HG03354 (cell line): Measurements from ENCODE around the gene NIPSNAP2.
"Not testable (repeated sequence)": the region's sequence is repeated elsewhere in the genome, so short reads cannot be mapped to it uniquely, and the experiment has no call there.

ENCODE experiments used
- ATAC-seq: cut with Tn5 transposase; IDR thresholded peaks from one replicate; pipeline ENCODE4 v1.9.1; 2021; ENCODE audit warnings: mild to moderate bottlenecking; ENCODE audit not compliant: unreplicated experiment, poor library complexity, severe bottlenecking

Gene NIPSNAP2

DNA sequence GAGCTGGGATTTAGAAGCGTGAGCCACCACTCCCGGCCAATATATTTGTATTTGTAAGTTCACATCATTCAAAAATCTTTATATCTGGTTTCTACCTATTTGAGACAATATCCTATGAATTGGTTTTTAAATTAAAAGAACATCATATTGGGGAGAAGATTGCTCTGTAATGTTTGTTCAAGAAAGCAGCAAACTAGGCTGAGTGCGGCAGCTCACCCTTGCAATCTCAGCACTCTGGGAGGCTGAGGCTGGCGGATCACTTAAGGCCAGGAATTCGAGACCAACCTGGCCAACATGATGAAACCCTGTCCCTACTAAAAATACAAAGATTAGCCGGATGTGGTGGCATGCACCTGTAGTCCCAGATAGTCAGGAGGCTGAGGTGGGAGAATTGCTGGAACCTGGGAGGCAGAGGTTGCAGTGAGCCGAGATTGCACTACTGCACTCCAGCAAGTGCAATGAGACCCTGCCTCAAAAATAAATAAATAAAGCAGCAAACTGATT, 9.4 kb downstream of the NIPSNAP2 start:
- ATAC-seq = no peak

DNA sequence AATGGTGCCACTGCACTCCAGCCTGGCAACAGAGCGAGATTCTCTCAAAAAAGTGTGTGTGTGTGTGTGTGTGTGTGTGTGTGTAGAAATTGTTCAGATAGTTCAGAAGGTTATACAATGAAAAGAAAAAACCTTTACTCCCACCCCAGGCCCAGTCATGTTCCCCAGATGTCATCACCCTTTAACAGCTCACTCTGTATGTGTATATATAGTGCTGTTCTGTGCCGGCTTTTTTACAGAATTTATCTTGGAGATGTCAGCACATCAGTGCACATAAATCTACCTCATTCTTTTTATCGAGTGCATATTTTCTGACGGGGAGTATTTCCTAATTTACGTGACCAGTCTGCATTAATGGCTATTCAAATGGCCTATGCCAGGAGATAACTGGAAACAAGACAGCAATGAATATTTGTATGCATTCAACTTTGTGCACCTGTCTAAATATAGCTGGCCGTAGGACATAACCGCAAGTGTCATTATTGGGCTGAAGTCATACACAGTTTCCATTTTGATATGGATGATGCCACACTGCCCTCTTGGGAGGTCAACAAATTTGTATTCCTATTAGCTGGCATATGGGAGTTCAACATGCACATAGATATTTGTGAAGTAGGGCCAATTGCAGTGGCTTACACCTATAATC, 11.7 kb downstream of the NIPSNAP2 start:
- ATAC-seq = no peak

DNA sequence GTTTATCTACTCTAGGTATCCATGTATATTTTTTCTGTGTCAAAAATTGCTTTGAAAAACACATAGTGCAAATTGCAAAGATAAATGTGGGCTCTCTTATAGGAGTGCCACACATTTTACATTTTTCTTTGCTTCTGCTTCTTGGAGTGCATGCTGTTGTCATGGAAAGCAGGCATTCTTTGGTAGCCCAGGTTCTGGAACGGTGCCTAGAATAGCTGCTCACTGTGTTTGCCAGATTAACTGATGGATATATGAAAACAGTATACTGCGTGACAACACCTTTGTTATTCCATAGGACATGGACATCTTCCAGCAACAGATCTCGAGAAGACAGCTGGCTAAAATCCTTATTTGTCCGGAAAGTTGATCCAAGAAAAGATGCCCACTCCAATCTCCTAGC, 13.4 kb downstream of the NIPSNAP2 start:
- ATAC-seq = no peak

DNA sequence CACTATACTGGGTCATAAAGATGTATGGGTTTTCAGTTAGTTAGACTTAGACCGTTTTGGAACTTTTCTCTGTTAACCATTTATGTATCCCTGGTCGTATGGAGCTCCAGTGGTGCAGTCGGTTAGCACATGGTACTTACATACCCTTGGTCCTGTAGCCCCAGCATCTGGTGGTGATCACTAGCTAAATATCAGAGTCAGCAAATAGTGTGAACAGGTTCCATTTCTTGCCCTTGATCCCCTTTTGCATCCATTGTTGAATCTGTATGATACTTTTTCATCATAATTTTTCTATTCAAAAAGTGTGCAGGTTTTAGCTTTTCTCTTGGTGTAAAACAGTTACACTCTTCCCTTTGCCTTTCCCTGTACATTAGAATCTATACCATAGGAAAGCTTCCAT, 15.9 kb downstream of the NIPSNAP2 start:
- no peak for ATAC-seq

DNA sequence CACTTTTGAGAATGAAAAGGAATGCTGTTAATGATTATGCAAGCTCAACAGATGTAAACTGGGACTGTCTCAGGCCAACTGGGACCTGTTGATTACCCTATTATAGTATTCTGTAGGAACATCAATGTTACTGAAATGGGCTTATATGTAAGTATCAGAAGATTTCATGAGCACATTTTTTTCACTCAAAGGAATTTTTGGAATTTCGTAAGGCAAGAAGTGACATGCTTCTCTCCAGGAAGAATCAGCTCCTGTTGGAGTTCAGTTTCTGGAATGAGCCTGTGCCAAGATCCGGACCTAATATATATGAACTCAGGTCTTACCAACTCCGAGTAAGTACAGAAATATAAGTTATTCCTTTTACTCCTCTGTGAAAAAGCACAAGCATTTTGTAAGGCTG, 19.2 kb downstream of the NIPSNAP2 start:
- ATAC-seq = no peak

DNA sequence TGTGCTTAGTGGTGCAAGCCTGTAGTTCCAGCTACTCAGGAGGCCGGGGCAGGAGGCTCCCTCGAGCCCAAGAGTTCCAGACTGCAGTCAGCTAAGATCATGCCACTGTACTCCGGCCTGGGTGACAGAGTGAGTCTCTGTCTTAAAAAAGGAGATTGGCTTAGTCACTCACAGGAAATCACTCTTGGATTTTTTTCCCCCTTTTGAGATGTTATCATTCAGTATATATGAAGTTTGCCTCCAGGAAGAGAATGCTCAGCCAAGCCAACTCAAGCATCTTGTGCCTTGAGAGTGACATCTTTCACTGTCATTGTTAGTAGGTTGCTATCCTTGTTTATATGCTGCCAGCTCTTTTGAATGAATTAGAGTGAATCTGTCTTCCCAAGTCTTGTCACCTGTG, 28.0 kb downstream of the NIPSNAP2 start:
- no peak for ATAC-seq

DNA sequence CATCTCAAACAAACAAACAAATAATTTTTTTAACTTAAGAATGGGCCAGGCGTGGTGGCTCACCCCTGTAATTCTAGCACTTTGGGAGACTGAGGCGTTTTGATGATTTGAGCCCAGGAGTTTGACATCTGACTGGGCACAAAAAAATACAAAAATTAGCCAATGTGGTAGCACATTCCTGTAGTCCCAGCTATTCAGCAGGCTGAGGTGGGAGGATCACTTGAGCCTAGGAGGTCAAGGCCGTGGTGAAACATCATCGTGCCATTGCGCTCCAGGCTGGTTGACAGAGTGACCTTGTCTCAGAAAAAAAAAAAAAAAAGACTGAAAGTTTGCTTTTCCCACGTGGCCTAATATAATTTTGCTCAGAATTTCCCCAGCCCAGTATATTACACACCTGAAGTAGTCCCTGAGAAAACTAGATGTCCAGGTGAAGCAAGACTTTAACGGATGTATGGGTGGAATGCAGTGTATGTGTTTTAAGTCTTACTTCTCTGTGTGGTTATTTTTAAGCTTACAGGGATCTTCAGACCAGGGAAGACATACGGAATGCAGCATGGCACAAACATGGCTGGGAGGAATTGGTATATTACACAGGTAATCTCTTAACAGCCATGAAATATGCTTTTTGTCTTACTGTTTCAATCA, 32.6 kb downstream of the NIPSNAP2 start:
- ATAC-seq = no peak

DNA sequence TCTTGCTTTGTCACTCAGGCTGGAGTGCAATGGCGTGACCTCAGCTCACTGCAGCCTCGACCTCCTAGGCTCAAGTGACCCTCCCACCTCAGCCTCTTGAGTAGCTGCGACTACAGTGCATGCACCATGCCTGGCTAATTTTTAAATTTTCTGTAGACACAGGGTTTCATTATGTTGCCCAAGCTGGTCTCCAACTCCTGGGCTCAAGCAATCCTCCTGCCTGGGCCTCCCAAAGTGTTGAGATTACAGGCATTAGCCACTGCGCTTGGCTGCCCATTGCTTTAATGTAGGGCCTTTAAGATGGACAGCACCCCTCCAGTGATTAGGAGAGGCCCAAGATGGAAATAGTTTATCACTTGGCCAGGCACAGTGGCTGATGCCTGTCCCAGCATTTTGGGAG, 39.4 kb downstream of the NIPSNAP2 start:
- no peak for ATAC-seq

DNA sequence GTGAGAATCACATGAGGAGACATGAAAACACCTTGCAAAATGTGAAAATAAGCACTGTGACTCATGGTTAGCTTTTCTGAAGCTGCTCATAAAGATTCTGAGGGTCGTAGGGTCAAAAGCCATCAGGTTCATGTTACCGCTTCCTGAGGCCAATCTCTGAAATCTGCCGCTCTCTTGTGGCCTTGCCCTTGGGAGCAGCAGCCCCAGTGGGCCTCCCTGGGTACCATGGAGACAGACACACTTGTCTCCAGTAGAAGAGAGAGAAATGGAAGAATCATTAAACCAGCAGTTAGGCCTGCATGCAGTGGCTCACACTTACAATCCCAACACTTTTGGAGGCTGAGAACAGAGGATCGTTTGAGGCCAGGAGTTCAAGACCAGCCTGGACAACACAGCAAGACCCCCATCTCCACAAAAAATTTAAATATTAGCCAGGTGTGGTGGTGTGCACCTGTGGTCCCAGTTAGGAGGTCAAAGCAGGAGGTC, 42.8 kb downstream of the NIPSNAP2 start:
- no peak for ATAC-seq

DNA sequence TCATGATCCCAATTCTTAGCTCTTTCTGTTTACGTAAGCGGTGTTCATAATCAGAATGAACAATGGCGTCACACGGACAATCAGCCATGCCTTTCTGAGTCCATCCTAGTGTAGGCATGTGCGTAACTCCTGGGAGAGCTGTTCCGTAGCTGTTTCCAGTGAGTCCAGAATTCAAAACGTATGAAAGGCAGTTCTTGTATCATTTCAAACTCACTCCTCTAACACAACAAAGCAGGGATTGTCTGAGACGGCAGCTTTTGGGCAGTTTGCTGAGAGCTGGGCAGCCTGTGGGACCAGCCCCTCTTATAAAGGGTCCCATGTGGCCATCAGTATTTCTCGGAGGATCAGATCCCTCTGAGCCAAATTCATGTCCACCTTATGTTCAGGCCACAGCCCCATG, 43.5 kb downstream of the NIPSNAP2 start:
- no peak for ATAC-seq

DNA sequence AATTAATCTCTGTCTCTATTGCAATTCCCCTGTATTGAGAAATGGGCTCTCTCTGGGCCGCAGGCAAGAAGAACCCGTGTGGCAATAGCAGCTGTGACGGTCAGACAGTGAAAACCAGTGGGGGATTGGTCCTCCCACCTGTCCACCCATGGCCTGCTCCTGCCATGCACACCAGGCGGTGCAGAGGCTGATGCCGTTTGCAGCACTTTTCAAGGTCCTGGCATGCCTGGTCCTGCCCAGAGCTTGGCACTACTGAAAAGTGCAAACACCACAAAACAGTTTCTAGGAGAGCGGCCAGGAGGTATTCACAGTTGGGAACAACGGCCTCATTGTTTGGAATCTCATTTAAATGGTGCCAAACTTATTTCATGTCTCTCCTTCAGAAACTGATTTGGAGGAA, 45.3 kb downstream of the NIPSNAP2 start:
- no peak for ATAC-seq

DNA sequence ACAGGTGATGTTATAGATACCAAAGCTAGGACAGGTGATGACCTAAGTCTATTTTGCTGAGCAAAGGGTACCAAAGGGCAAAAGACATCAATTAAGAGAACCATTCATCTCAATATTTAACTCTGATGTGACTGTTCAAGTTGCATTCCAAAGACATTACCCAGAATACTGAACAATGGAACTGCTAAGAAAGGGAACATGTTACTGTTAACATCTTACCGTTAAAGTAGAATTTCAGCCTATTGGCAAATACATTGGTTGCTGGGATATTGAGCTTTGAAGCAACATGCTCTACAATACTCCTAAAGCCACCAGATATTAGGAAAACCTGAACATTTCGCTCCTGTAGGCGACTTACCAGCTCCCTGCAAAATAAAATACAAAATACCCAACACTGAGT, 52.6 kb downstream of the NIPSNAP2 start:
- not testable (repeated sequence) for ATAC-seq

DNA sequence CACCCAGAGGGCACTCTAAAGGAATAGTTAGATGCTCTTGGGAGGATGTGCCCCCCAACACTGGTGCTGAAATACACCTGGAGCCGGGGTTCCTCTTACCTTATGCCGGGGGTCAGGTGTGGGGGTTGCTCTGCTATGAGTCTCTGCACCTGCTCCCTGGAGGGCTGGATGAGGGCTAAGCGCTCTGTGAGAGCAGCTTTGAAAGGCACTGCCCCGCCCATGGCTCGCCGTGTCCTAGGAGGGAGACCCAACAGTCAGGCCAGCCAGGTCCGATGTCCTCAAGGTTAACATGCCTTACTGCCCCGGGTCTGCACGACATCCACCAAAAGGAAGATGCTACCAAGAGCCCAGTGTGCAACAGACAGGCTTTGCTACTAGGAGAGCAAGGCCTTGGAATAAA, 55.1 kb downstream of the NIPSNAP2 start:
- no peak for ATAC-seq

DNA sequence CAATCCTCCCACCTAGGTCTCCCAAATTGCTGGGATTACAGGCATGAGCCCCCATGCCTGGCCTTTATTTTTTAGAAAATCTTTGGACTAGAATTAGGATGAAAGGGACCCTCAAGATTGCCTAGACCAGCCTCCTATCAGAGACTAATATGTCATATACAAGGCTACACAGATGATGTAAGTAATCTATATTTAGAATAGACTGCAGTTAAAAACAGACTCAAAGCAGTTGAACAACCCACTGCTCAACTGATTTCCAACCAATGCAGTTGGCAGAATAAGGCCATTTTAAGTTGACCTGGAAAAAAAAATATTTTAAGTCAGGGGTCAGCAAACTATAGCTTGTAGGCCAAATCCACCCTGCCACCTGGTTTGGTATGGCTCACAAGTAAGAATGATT, 59.1 kb downstream of the NIPSNAP2 start:
- ATAC-seq = no peak

DNA sequence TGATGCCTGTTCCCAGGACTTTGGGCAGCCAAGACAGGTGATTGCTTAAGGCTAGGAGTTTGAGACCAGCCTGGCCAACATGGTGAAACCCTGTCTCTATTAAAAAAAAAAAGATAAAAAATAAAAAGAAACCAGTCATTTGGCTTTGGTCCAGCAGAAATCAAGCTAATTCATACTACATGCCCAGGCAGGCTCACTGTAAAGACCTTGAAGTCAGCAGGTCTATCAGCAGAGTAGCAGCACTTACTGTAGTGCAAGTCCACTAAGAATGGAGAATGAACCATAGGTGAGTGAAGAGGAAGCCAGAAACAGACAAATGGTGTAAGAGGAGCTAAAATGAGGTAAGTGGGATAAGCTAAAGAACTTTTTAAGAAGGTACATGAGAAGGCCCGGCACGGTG, 62.2 kb downstream of the NIPSNAP2 start:
- ATAC-seq = no peak

DNA sequence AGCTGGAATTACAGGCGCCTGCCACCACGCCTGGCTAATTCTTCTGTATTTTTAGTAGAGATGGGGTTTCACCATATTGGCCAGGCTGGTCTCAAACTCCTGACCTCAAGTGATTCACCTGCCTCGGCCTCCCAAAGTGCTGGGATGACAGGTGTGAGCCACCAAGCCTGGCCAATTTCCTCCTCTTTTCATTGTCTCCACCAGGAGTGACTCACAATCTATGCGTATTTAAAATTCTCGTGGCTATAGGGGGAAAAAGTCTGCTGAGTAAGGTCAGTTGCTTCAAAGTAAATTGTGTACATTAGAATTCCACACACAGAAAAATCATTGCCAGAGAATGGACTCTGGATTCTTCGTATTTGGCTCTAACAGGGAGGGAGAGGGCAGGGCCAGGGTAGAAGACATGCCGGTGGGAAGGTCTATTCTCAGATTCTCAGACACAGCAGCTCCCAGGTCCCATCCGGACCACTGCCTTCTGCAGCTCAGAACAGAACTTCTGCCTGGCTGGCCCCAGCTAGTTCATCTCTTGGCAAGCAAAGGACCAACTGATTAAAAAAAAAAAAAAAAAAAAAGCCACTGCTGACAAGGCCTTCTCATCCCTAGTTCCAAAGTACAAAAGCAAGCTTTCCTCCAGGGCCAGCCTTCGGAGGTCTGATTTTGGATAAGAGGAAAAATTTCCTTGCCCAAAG, 64.7 kb downstream of the NIPSNAP2 start:
- ATAC-seq = no peak

DNA sequence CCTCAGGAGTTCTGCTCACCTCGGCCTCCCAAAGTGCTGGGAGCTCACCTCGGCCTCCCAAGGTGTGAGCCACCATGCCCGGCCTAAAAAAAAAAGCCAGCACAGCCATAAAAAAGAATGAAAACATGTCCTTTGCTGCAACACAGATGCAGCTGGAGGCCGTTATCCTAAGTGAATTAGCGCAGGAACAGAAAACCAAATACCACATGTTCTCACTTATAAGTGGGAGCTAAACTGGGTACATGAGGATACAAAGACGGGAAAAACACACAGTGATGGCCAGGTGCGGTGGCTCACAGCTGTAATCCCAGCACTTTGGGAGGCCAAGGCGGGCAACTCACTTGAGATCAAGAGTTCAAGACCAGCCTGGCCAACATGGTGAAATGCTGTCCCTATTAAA, 66.0 kb downstream of the NIPSNAP2 start:
- no peak for ATAC-seq

DNA sequence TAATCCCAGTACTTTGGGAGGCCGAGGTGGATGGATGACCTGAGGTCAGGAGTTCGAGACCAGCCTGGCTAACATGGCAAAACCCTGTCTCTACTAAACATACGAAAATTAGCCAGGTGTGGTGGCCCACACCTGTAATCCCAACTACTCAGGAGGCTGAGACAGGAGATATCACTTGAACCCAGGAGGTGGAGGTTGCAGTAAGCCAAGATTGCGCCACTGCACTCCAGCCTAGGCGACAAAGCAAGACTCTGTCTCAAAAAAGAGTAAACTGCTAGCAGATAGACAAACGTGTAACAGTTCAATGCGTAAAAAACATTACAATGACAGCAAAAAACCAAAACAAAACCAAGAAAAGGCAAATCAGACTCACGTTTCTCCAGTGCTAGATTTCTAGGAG, 67.2 kb downstream of the NIPSNAP2 start:
- not testable (repeated sequence) for ATAC-seq

DNA sequence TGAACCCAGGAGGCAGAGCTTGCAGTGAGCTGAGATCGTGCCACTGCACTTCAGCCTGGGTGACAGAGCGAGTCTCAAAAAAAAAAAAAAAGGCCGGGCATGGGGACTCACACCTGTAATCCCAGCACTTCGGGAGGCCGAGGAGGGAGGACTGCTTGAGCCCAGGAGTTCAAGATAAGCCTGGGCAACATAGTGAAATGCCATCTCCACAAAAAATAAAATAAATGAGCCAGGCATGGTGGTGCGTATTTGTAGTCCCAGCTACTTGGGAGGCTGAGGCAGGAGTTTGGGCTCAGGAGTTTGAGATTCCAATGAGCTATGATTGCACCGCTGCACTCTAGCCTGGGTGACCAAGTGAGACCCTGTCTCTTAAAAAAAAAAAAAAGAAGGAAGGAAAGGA, 68.2 kb downstream of the NIPSNAP2 start:
- ATAC-seq = not testable (repeated sequence)

DNA sequence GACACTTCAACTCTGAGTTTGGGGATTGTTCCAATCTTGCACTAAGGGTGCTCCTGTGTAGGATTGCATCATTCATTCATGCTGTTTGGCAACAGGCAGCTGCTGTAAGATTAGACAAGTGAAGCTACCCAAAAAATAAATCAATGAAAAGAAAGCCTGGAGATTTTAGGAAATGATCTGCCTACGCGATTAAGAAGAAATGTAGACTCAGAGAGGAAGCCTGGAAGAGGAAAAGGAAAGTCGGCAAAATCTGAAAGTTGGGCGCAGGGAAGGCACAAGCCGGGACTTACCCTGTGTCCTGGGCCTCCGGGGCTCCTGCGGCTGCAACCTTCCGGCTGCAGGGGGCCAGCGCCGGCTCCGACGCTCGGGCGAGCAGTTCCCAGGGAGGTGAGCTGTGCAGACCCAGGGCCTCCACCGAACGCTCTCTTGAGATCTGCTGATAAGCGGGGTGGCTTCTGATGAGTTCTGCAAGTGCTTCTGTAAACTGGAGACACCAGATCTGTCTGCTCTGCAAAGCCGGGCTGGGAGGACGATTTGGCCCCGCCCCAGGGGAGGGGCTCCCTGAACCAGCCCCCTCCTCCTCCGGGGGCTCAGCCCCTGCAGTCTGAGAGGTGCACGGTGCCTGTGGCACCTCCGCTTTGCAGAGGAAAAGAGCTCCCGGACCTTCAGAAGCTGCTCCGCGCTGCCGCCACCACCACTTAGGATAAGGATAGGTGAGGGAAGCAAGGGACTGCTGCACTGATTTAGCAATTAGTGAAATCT, 69.5 kb downstream of the NIPSNAP2 start:
- peak; percentile 98 for ATAC-seq
